HG02870 (cell line): ENCODE data around the gene DDA1.
"Not testable (repeated sequence)": the region's sequence is repeated elsewhere in the genome, so short reads cannot be mapped to it uniquely, and the experiment has no call there.

ENCODE experiments used
- ATAC-seq: cut with Tn5 transposase; IDR thresholded peaks from one replicate; pipeline ENCODE4 v1.9.1; 2021; ENCODE audit warnings: mild to moderate bottlenecking, moderate library complexity; ENCODE audit not compliant: unreplicated experiment

Gene DDA1

GRCh38 chr19:17309198-17309964 is at the start of gene DDA1:
DDA1 (plus strand) TSS chr19:17309563; CDS start chr19:17309655, 92 bp downstream.
- peak; percentile 59 for ATAC-seq

GRCh38 chr19:17259934-17260333 is 49.4 kb upstream of the DDA1 start:
- ATAC-seq, result no peak

GRCh38 chr19:17260842-17261325 is 48.5 kb upstream of the DDA1 start:
- ATAC-seq, result no peak

GRCh38 chr19:17262557-17262956 is 46.8 kb upstream of the DDA1 start:
- ATAC-seq, result no peak

- no peak for ATAC-seq
These were observed 45.4 kb upstream of the DDA1 start for GRCh38 chr19:17263712-17264640.

GRCh38 chr19:17264641-17264979 is 44.8 kb upstream of the DDA1 start, which contains the start of gene USHBP1:
USHBP1 (minus strand) TSS chr19:17264745; CDS start chr19:17264299, 446 bp downstream.
- ATAC-seq, result no peak

- no peak for ATAC-seq
These were observed 43.3 kb upstream of the DDA1 start for GRCh38 chr19:17266026-17266425.

- no peak for ATAC-seq
These were observed 42.8 kb upstream of the DDA1 start for GRCh38 chr19:17266589-17266974.

GRCh38 chr19:17266975-17267788 is 42.2 kb upstream of the DDA1 start, which contains the start of gene BABAM1:
BABAM1 (plus strand) TSS chr19:17267443; CDS start chr19:17268807, 1,364 bp downstream.
- peak; percentile 91 for ATAC-seq

- ATAC-seq, result no peak
These were observed 40.6 kb upstream of the DDA1 start for GRCh38 chr19:17268754-17269153.

- not testable (repeated sequence) for ATAC-seq
These were observed 34.5 kb upstream of the DDA1 start for GRCh38 chr19:17274892-17275291.

- no peak for ATAC-seq
These were observed 33.8 kb upstream of the DDA1 start for GRCh38 chr19:17275441-17276175.

GRCh38 chr19:17279436-17279835 is 29.9 kb upstream of the DDA1 start:
- ATAC-seq, result no peak

- ATAC-seq, result no peak
These were observed 27.7 kb upstream of the DDA1 start, which contains the start of gene ANKLE1 for GRCh38 chr19:17281391-17282304. ANKLE1 (plus strand) TSS chr19:17281901; CDS start chr19:17281921, 20 bp downstream.

GRCh38 chr19:17282488-17283125 is 26.8 kb upstream of the DDA1 start:
- ATAC-seq, result no peak

GRCh38 chr19:17283504-17283996 is 25.8 kb upstream of the DDA1 start:
- ATAC-seq, result no peak

GRCh38 chr19:17285415-17286135 is 23.8 kb upstream of the DDA1 start:
- ATAC-seq, result no peak

- ATAC-seq, result no peak
These were observed 23.1 kb upstream of the DDA1 start for GRCh38 chr19:17286263-17286662.
